ENCODE results near the gene KIAA0753. TPM values are rescaled to one million over a fixed set of nuclear protein-coding genes. Genes with fewer than 3 reads are reported as not detected.
A peak's percentile ranks its signal among the peaks of the same experiment; 100 is the strongest.

Gene KIAA0753
- total RNA-seq (2016; rRNA removed; fragmentation: Illumina TruSeq; extraction: Trizol), result 9.1 and 10.7 TPM in 2 replicates
- 10.1 and 10.8 TPM in 2 replicates for total RNA-seq (2016; cell fraction: cytosol; rRNA removed; fragmentation: Illumina TruSeq; extraction: Trizol; ENCODE audit: low read depth)
- total RNA-seq (2016; cell fraction: insoluble cytoplasmic fraction; rRNA removed; fragmentation: Illumina TruSeq; extraction: Trizol), result 8.7 and 9.2 TPM in 2 replicates
- total RNA-seq (2016; cell fraction: membrane; rRNA removed; fragmentation: Illumina TruSeq; extraction: Trizol), result 8.4 and 8.8 TPM in 2 replicates
- total RNA-seq (2016; cell fraction: nucleus; rRNA removed; fragmentation: Illumina TruSeq; extraction: Trizol), result 13.9 and 14.9 TPM in 2 replicates
- polyA plus RNA-seq (2011; rRNA removed), result 4.6 and 5.2 TPM in 2 replicates
- 1.5 and 2.1 TPM in 2 replicates for polyA plus RNA-seq (2011; cell fraction: cytosol; rRNA removed)
- polyA plus RNA-seq (2011; cell fraction: nucleus; rRNA removed), result 9.1 and 10.2 TPM in 2 replicates
- polyA plus RNA-seq (2012), result 3.9 and 4.2 TPM in 2 replicates
- 0.69 and 0.77 TPM in 2 replicates for polyA plus RNA-seq (2016; cell fraction: cytosol; fragmentation: Illumina TruSeq; extraction: Trizol; ENCODE audit: low read depth)
- polyA plus RNA-seq (2016; cell fraction: insoluble cytoplasmic fraction; fragmentation: Illumina TruSeq; extraction: Trizol; ENCODE audit: low read depth), result 8.6 and 8.9 TPM in 2 replicates
- polyA plus RNA-seq (2016; cell fraction: membrane; fragmentation: Illumina TruSeq; extraction: Trizol; ENCODE audit: low read depth), result 2.1 and 3.3 TPM in 2 replicates
- 16.8 and 22.4 TPM in 2 replicates for polyA plus RNA-seq (2016; cell fraction: nucleus; fragmentation: Illumina TruSeq; extraction: Trizol; ENCODE audit: insufficient read depth, low read depth)
- 2.2 and 12.2 TPM in 2 replicates for polyA minus RNA-seq (2011; rRNA and poly(A)+ RNA removed; ENCODE audit: low replicate concordance)
- 2.5 and 3.3 TPM in 2 replicates for polyA minus RNA-seq (2011; cell fraction: cytosol; rRNA and poly(A)+ RNA removed)
- polyA minus RNA-seq (2011; cell fraction: nucleus; rRNA and poly(A)+ RNA removed), result 21.6 and 23.2 TPM in 2 replicates
- Bru-seq, nascent RNA, result percentile 69 among the genes with signal in this experiment
- BruChase-seq, experiment 1, labeled RNA remaining after a 6-hour chase, result percentile 67 among the genes with signal in this experiment
- BruChase-seq, experiment 2, labeled RNA remaining after a 2-hour chase, result percentile 75 among the genes with signal in this experiment
- long read RNA-seq, experiment 1, partial matches to known transcripts, result 0 of 3 reads
- long read RNA-seq, experiment 1, other reads (novel, unspliced or antisense), result 3 of 3 reads
- long read RNA-seq, experiment 2, partial matches to known transcripts, result 3 of 9 reads
- long read RNA-seq, experiment 2, other reads (novel, unspliced or antisense), result 6 of 9 reads

DNA sequence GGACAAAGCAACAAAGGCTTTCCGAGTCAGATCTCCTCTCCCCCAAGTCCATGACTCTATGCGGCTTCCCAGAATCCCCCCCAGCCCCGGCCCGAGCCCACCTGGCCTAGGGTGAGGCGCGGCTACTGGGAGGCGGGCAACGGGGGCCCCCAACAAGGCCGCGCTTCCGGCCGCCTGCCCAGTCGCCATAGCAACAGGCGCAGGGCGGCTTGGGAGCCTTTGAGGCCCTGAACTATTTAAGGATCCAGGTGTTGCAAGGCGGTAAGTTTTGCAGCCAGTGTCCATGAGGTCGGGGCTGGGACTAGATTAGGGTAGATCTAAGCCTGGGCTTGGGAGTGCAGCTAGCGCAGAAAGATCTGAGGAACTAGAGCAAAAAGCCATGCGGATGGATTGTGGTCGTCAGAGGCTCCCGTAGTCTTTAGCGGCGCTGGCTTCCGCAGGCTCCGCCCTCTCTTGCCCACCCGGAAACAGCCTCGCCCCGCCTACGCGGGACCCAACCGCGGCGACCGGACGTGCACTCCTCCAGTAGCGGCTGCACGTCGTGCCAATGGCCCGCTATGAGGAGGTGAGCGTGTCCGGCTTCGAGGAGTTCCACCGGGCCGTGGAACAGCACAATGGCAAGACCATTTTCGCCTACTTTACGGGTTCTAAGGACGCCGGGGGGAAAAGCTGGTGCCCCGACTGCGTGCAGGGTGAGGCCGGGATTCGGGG is at the start of gene KIAA0753, which contains the start of gene TXNDC17:
Gene KIAA0753, minus strand, starts transcription at position 176 of the 711 bp plus-strand sequence. CDS start 5,608 bp downstream, outside the sequence.
Gene TXNDC17, plus strand, starts transcription at position 525 of the 711 bp plus-strand sequence. Its CDS starts 23 bp downstream, at position 548.
- peak within 1 kb of the TSS; percentile 77 to 85 (median 84) for H3K4me3 ChIP-seq (replicated peaks in 1 of 3; ENCODE audit: insufficient read depth in 1 of 3, low read depth in 2 of 3, low read length in 3 of 3)
- intact Hi-C loops (cut with micrococcal nuclease; ENCODE audit: unreplicated experiment), result loop anchor here (1.0 to 2.0 kb wide), 2 partner anchors 11 to 168 kb away; partner anchors contain the start of genes C17orf100 and MED31
- ChIA-PET POLR2A (interaction anchor here (1.3 to 1.8 kb wide), 2 partner anchors 10 to 60 kb away, joined by 3 to 6 read pairs; partner anchors contain the start of genes C17orf100 and MED31), CTCF (ENCODE audit: low intra/inter-chr PET ratio, low total read pairs) (no interaction called here)
- H3K27me3 ChIP-seq (ENCODE audit: control insufficient read depth in 1 of 2, insufficient read depth in 2 of 2, low read length in 2 of 2), result no peaks in the 10 kb centered on the region
- FAIRE-seq (peak; percentile 78), DNase-seq (ENCODE audit: low spot score) (peak; percentile 79), ATAC-seq (peak; percentile 89)
- H4K20me1 ChIP-seq (ENCODE audit: insufficient read depth, low read length), result no peaks in the 10 kb centered on the region
- H3K79me2 ChIP-seq (ENCODE audit: insufficient read depth, low read length), result peaks cover 35% of the 10 kb centered on the region
- peaks cover 29% of the 10 kb centered on the region for H3K4me1 ChIP-seq (ENCODE audit: insufficient read depth, low read length)
- H3K36me3 ChIP-seq (replicated peaks in 1 of 2; ENCODE audit: control insufficient read depth in 1 of 2, insufficient read depth in 2 of 2, low read length in 2 of 2), result peaks cover 1 to 6% of the 10 kb centered on the region in 2 experiments; a peak in 3 of 5 replicates
- H3K27ac ChIP-seq (ENCODE audit: extremely low read length, insufficient read depth, low read length), result peak within 1 kb of the TSS; percentile 95
- WGBS (ENCODE audit: low lambda C conversion rate), result 0% methylated on average over 14 of the region's 52 CpGs
- peak within 1 kb of the TSS; percentile 93 for H3K4me2 ChIP-seq (ENCODE audit: low read depth, low read length)
- peak within 1 kb of the TSS; percentile 96 for H2AFZ ChIP-seq (ENCODE audit: low read length)
- in situ Hi-C loops (cut with HindIII; ENCODE audit: extremely low pct_ligation_motif_present, low pct_unique_long_range_greater_than_20kb), result loop anchor here (5.0 kb wide), 1 partner anchor 168 kb away; no protein-coding TSS in a partner anchor
- H3K9ac ChIP-seq (ENCODE audit: insufficient read depth, low read depth, low read length), result peak within 1 kb of the TSS; percentile 87
- H3K9me3 ChIP-seq (ENCODE audit: low read length), result no peaks in the 10 kb centered on the region
- no TSS peak for BruUV-seq (replicated peaks)
- no peak for TF ChIP-seq ZMAT5 (CRISPR knock-in tag; IDR thresholded peaks at IDR 0.05; ENCODE audit: borderline replicate concordance, low read depth)
- TF ChIP-seq NFIC (IDR thresholded peaks at IDR 0.05; ENCODE audit: low read length), result no peak
- peak; percentile 57; the same call in 1 of the 2 replicates for TF ChIP-seq ZNF709 (CRISPR knock-in tag; IDR thresholded peaks at IDR 0.05)
- 0 out of 2 replicates have a peak, but pooled peaks have one; percentile 50 for TF ChIP-seq RNF219 (CRISPR knock-in tag; IDR thresholded peaks at IDR 0.05)
- TF ChIP-seq ZNF382 (CRISPR knock-in tag; IDR thresholded peaks at IDR 0.05; ENCODE audit: borderline replicate concordance), result no peak
- no peak for TF ChIP-seq CBX5 (CRISPR knock-in tag; IDR thresholded peaks at IDR 0.05; ENCODE audit: borderline replicate concordance)
- TF ChIP-seq IKZF4 (CRISPR knock-in tag; IDR thresholded peaks at IDR 0.05; ENCODE audit: borderline replicate concordance, low read depth, not compliant biosample characterization), result peak; percentile 97
- no peak for TF ChIP-seq SMC3 (IDR thresholded peaks at IDR 0.05; ENCODE audit: low read length)
- TF ChIP-seq TOPORS (CRISPR knock-in tag; IDR thresholded peaks at IDR 0.05), result 0 out of 2 replicates have a peak, but pooled peaks have one; percentile 20
- no peak for TF ChIP-seq DPF2 (CRISPR knock-in tag; IDR thresholded peaks at IDR 0.05; ENCODE audit: borderline replicate concordance, low read depth)
- TF ChIP-seq KDM5B (CRISPR knock-in tag; IDR thresholded peaks at IDR 0.05; ENCODE audit: borderline replicate concordance), result peak; percentile 82; the same call in 1 of the 2 replicates
- no peak for TF ChIP-seq ADNP (CRISPR knock-in tag; IDR thresholded peaks at IDR 0.05)
- no peak for TF ChIP-seq CERS6 (CRISPR knock-in tag; IDR thresholded peaks at IDR 0.05)
- TF ChIP-seq FOXO1 (CRISPR knock-in tag; IDR thresholded peaks at IDR 0.05), result no peak
